SIG-M5 treated with dmso at 0.1 percent for 504 hours (cell line): Measurements from ENCODE around the gene DEXI.

Source experiments
- DNase-seq: peaks from one replicate; lab custom pipeline; 2025; ENCODE audit not compliant: unreplicated experiment; lab: John Stamatoyannopoulos, UW

The DEXI gene

GRCh38 chr16:10942352-10943063 lies at the start of gene DEXI:
Gene DEXI (minus strand): TSS chr16:10942468. CDS start chr16:10942005, 463 bp downstream.
- DNase-seq: peak; percentile 83

GRCh38 chr16:10990378-10990777 lies 48.1 kb upstream of the DEXI start:
- no peak for DNase-seq

GRCh38 chr16:10989559-10989958 lies 47.3 kb upstream of the DEXI start:
- DNase-seq: no peak

GRCh38 chr16:10988879-10989278 lies 46.6 kb upstream of the DEXI start:
- DNase-seq: peak; percentile 17

GRCh38 chr16:10988164-10988803 lies 46.0 kb upstream of the DEXI start:
- no peak for DNase-seq

- no peak for DNase-seq
Observed at GRCh38 chr16:10987361-10988163, 45.3 kb upstream of the DEXI start.

GRCh38 chr16:10984509-10984908 lies 42.2 kb upstream of the DEXI start:
- no peak for DNase-seq

GRCh38 chr16:10983159-10983558 lies 40.9 kb upstream of the DEXI start:
- DNase-seq: no peak

- DNase-seq: no peak
Observed at GRCh38 chr16:10982465-10983150, 40.3 kb upstream of the DEXI start.

GRCh38 chr16:10981697-10982216 lies 39.5 kb upstream of the DEXI start:
- no peak for DNase-seq

GRCh38 chr16:10980813-10981212 lies 38.5 kb upstream of the DEXI start:
- DNase-seq: no peak

GRCh38 chr16:10979717-10980601 lies 37.7 kb upstream of the DEXI start:
- no peak for DNase-seq

GRCh38 chr16:10978871-10979446 lies 36.7 kb upstream of the DEXI start:
- no peak for DNase-seq

- DNase-seq: no peak
Observed at GRCh38 chr16:10978124-10978523, 35.9 kb upstream of the DEXI start.

- no peak for DNase-seq
Observed at GRCh38 chr16:10976634-10977033, 34.4 kb upstream of the DEXI start.

GRCh38 chr16:10972819-10973464 lies 30.7 kb upstream of the DEXI start:
- DNase-seq: no peak

GRCh38 chr16:10972108-10972818 lies 30.0 kb upstream of the DEXI start:
- no peak for DNase-seq

- DNase-seq: peak; percentile 68
Observed at GRCh38 chr16:10971560-10971961, 29.3 kb upstream of the DEXI start.

- no peak for DNase-seq
Observed at GRCh38 chr16:10970065-10970464, 27.8 kb upstream of the DEXI start.
